Neural cell (in vitro differentiated cells): Measurements from ENCODE around the gene CASP9. TPM values are rescaled to one million over a fixed set of nuclear protein-coding genes. Genes with fewer than 3 reads are reported as not detected.
"Not testable (repeated sequence)": the region's sequence is repeated elsewhere in the genome, so short reads cannot be mapped to it uniquely, and the experiment has no call there.

Experiments
- H2AFZ ChIP-seq: fragments of 200-600, 300-800 bp; sonication (generic), shearing (Covaris generic); 2 replicates; pipeline ENCODE4 v1.6.0; 2014; ENCODE audit warnings: low read depth, mild to moderate bottlenecking, antibody characterized with exemption, low read length, moderate library complexity
- H3F3A ChIP-seq: fragments of 200-600 bp; shearing (Covaris generic); 2 replicates; pipeline ENCODE4 v1.6.1; 2016; ENCODE audit warnings: mild to moderate bottlenecking, moderate library complexity, mixed read lengths, antibody characterized with exemption, low read length; ENCODE audit not compliant: insufficient read depth, poor library complexity, severe bottlenecking
- H3K27ac ChIP-seq: fragments of 200-600, 300-800 bp; sonication (generic), shearing (Covaris generic); 2 replicates; pipeline ENCODE4 v1.5.1; 2014; ENCODE audit warnings: mild to moderate bottlenecking, low read length, moderate library complexity
- H3K27me3 ChIP-seq: fragments of 300-800, 200-600 bp; sonication (generic), shearing (Covaris generic); 2 replicates; pipeline ENCODE4 v1.6.0; 2014; ENCODE audit warnings: mild to moderate bottlenecking, low read depth, low read length, moderate library complexity; ENCODE audit not compliant: insufficient read depth
- H3K36me3 ChIP-seq: fragments of 300-800, 200-600 bp; sonication (generic), shearing (Covaris generic); 2 replicates; pipeline ENCODE4 v1.5.1; 2014; ENCODE audit warnings: mild to moderate bottlenecking, antibody characterized with exemption, low read length, moderate library complexity; ENCODE audit not compliant: insufficient read depth
- H3K4me2 ChIP-seq: fragments of 300-800, 200-600 bp; sonication (generic), shearing (Covaris generic); 2 replicates; pipeline ENCODE4 v1.6.0; 2014; ENCODE audit warnings: mild to moderate bottlenecking, low read length
- H3K4me3 ChIP-seq: fragments of 300-800, 200-600 bp; sonication (generic), shearing (Covaris generic); 2 replicates; pipeline ENCODE4 v1.5.1; 2014; ENCODE audit warnings: mild to moderate bottlenecking, low read length, moderate library complexity
- H3K79me2 ChIP-seq: fragments of 200-600 bp; shearing (Covaris generic); replicated peaks from 2 replicates; pipeline ENCODE4 v1.6.0; 2014; ENCODE audit warnings: mild to moderate bottlenecking, low read length, moderate library complexity; ENCODE audit not compliant: insufficient read depth
- H3K9ac ChIP-seq: fragments of 300-800, 200-600 bp; sonication (generic), shearing (Covaris generic); 2 replicates; pipeline ENCODE4 v1.6.1; 2016; ENCODE audit warnings: mild to moderate bottlenecking, low read length, mixed read lengths
- H3K9me2 ChIP-seq: fragments of 200-600 bp; shearing (Covaris generic); 2 replicates; pipeline ENCODE4 v1.6.1; 2016; ENCODE audit warnings: mild to moderate bottlenecking, low read length, mixed read lengths; ENCODE audit not compliant: insufficient read depth
- H3K9me3 ChIP-seq: fragments of 200-600, 300-800 bp; sonication (generic), shearing (Covaris generic); 2 replicates; pipeline ENCODE4 v1.6.1; 2016; ENCODE audit warnings: mild to moderate bottlenecking, mixed run types, low read length, moderate library complexity, mixed read lengths
- H4K20me1 ChIP-seq: fragments of 200-600 bp; shearing (Covaris generic); 2 replicates; pipeline ENCODE4 v1.6.1; 2016; ENCODE audit warnings: mild to moderate bottlenecking, mixed run types; ENCODE audit not compliant: insufficient read depth
- CTCF ChIP-seq: fragments of 450-650 bp; IDR thresholded peaks from 2 replicates; pipeline ENCODE4 v1.5.1; 2014; ENCODE audit warnings: antibody characterized with exemption, mild to moderate bottlenecking, moderate library complexity; ENCODE audit not compliant: poor library complexity, severe bottlenecking
- EP300 ChIP-seq: fragments of 450-650 bp; conservative IDR thresholded peaks from 2 replicates; pipeline ENCODE4 v1.6.1; 2014; ENCODE audit warnings: antibody characterized with exemption, mild to moderate bottlenecking, moderate library complexity; ENCODE audit not compliant: poor library complexity, severe bottlenecking
- EZH2 ChIP-seq: fragments of 200-600, 300-800 bp; shearing (Covaris generic), sonication (generic); IDR thresholded peaks from 2 replicates; pipeline ENCODE4 v1.6.1; 2014; ENCODE audit warnings: antibody characterized with exemption, low read length, borderline replicate concordance, mild to moderate bottlenecking; ENCODE audit not compliant: insufficient read depth, poor library complexity, severe bottlenecking
- MXI1 ChIP-seq: fragments of 450-650 bp; conservative IDR thresholded peaks from 2 replicates; pipeline ENCODE4 v1.6.1; 2014; ENCODE audit warnings: antibody characterized with exemption, mild to moderate bottlenecking; ENCODE audit not compliant: poor library complexity, severe bottlenecking
- POLR2AphosphoS5 ChIP-seq: IDR thresholded peaks from 2 replicates; pipeline ENCODE4 v1.6.1; 2012
- RAD21 ChIP-seq: fragments of 450-650 bp; conservative IDR thresholded peaks from 2 replicates; pipeline ENCODE4 v1.6.1; 2014; ENCODE audit warnings: antibody characterized with exemption, mild to moderate bottlenecking, moderate library complexity
- REST ChIP-seq: IDR thresholded peaks from 2 replicates; pipeline ENCODE4 v1.6.1; 2012; ENCODE audit warnings: borderline replicate concordance
- SMC3 ChIP-seq: fragments of 450-650 bp; conservative IDR thresholded peaks from 2 replicates; pipeline ENCODE4 v1.6.1; 2014; ENCODE audit warnings: antibody characterized with exemption, mild to moderate bottlenecking, moderate library complexity; ENCODE audit not compliant: poor library complexity
- TAF1 ChIP-seq: IDR thresholded peaks from 2 replicates; pipeline ENCODE4 v1.6.1; 2012; ENCODE audit warnings: low read depth
- polyA plus RNA-seq: library from polyadenylated mRNA; depleted of rRNA; stranded (reverse); fragments of >200 nt; gene quantifications from 2 replicates; pipeline ENCODE4 v1.2.3, GENCODE V29; 2014

The CASP9 gene
- polyA plus RNA-seq, 1 donor from 2014 or later: 13.7 TPM

DNA sequence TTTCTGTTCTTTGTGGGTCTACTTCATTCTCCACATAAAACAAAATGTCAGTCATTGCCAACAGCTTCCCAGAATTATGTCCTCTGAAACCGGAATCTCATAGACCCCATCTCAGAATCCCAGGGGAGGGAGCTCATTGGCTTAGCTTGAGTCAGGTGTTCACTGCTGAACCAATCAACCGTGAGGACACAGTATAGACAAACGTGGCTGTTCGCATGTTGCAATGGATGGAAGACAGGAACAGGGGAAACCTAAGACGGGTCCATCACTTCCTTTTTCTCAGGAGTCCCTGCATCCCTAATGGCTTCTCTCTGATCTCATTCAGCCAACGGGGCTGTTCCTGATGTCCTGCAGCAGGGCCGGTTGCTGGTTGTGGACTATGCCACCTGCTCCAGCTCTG, 58.3 kb downstream of the CASP9 start:
- Histone ChIP-seq H3K9ac (no peak overlapping the region), H3F3A (no peaks in the 10 kb centered on the region), H3K4me3 (no peak overlapping the region), H3K27me3 (no peaks in the 10 kb centered on the region), H3K79me2 (no peaks in the 10 kb centered on the region), H3K9me3 (no peaks in the 10 kb centered on the region), H3K9me2 (no peaks in the 10 kb centered on the region), H3K27ac (no peak overlapping the region), H3K36me3 (no peaks in the 10 kb centered on the region), H4K20me1 (no peaks in the 10 kb centered on the region), H2AFZ (no peak overlapping the region), H3K4me2 (no peak overlapping the region)
- no peak for TF ChIP-seq EP300
- TF ChIP-seq CTCF: no peak
- TF ChIP-seq EZH2: no peak
- no peak for TF ChIP-seq REST
- TF ChIP-seq RAD21: no peak
- TF ChIP-seq POLR2AphosphoS5: no peak
- no peak for TF ChIP-seq SMC3
- TF ChIP-seq MXI1: no peak
- no peak for TF ChIP-seq TAF1

- not testable (repeated sequence) for H3K27ac ChIP-seq, H3K4me3 ChIP-seq, H3K36me3 ChIP-seq, H4K20me1 ChIP-seq, H3K9me2 ChIP-seq, H3K27me3 ChIP-seq, H3K9ac ChIP-seq, H3K79me2 ChIP-seq, H3F3A ChIP-seq, H3K9me3 ChIP-seq, H3K4me2 ChIP-seq, H2AFZ ChIP-seq
These were observed 60.1 kb downstream of the CASP9 start for GRCh38 chr1:15463926-15464322.

DNA sequence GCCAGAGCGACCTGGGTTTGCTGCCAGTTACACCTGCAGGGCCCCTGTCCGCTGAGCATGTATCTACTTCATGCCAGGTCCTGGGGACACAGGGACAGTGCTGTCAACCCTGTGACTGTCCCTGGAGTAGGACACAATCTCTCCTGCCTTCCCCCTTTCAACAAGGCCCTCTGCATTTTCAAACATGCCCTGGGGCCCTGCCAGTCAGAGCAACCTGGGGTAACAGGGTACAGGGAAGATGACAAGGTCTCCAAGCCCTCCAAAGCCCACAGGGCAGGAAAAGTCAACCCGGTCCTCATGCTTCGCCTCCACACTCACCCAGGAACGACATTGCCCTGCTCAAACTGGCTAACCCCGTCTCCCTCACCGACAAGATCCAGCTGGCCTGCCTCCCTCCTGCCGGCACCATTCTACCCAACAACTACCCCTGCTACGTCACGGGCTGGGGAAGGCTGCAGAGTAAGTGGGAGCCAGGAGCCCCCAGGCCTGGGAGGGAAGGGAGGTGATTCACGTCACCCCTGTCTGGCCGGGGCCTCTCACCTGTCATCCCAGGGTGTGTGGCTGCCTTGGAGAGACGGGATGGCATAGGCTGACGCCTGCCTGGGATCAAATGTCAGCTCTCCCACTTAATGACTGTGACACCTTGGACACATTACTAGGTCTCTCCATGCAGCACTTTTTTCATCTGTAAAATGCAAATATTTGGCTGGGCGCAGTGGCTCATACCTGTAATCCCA, 60.8 kb downstream of the CASP9 start:
- not testable (repeated sequence) for H3K4me2 ChIP-seq, H3K36me3 ChIP-seq, H3K9ac ChIP-seq, H4K20me1 ChIP-seq, H3F3A ChIP-seq, H3K4me3 ChIP-seq, H3K79me2 ChIP-seq, H2AFZ ChIP-seq, H3K27me3 ChIP-seq, H3K27ac ChIP-seq, H3K9me2 ChIP-seq, H3K9me3 ChIP-seq
